K562 (cell line): ENCODE measurements around the gene TBXAS1. TPM values are rescaled to one million over a fixed set of nuclear protein-coding genes. Genes with fewer than 3 reads are reported as not detected.

ENCODE experiments used
- ATAC-seq: fragments of 200-7000 bp; cut with Tn5 transposase; 3 replicates; pipeline ENCODE4 v1.9.1; 2020; ENCODE audit warnings: moderate library complexity
- BruUV-seq: library from RNA; stranded (reverse); fragments of 400-500 nt; replicated peaks from 2 replicates; lab custom pipeline; 2021; lab: Mats Ljungman, UMichigan
- CTCF ChIA-PET: fragments of 300-600 bp; formaldehyde crosslinking; extraction: SDS; loops from one replicate; lab custom pipeline; 2021; ENCODE audit warnings: low intra/inter-chr PET ratio; lab: Yijun Ruan, JAX
- POLR2A ChIA-PET: fragments of 300-600, 350-650 bp; sonication (Branson Sonifier 250); formaldehyde crosslinking; extraction: SDS; loops from one replicate; lab custom pipeline; 2021; ENCODE audit warnings: antibody characterized with exemption, inconsistent platforms; lab: Yijun Ruan, JAX
- DNase-seq, 4 experiments: peaks; one replicate each; pipeline versions ENCODE4 v3.0.0 to v3.0.0-alpha.2; 2011 to 2018; ENCODE audit warnings: low spot score in 3 of 4, mixed read lengths in 3 of 4; ENCODE audit errors: extremely low read depth in 1 of 4
- FAIRE-seq: peaks from 2 replicates; lab custom pipeline; 2011; peaks lifted over from hg19 to GRCh38; lab: Jason Lieb, UNC
- H2AFZ ChIP-seq: 2 replicates; pipeline ENCODE4 v1.6.0; 2011; ENCODE audit warnings: low read depth, low read length, control low read depth, inconsistent platforms
- H3K27ac ChIP-seq: fragments of 200-600 bp; 3 replicates; pipeline ENCODE4 v1.8.0; 2011; ENCODE audit warnings: low read depth, mild to moderate bottlenecking, control low read depth, inconsistent platforms, low read length, moderate library complexity, mixed read lengths; ENCODE audit errors: extremely low read depth
- H3K27me3 ChIP-seq, 2 experiments: fragments of 300-600 bp in 1 of 2; 2 replicates in 1 of 2; 3 replicates in 1 of 2; pipeline versions ENCODE4 v1.6.0 to v1.8.0; 2011; ENCODE audit warnings: inconsistent platforms in 2 of 2, low read length in 2 of 2, mild to moderate bottlenecking in 1 of 2, mixed read lengths in 1 of 2, moderate library complexity in 1 of 2; ENCODE audit not compliant: control insufficient read depth in 2 of 2, insufficient read depth in 2 of 2
- H3K36me3 ChIP-seq: fragments of 300-600 bp; 3 replicates; pipeline ENCODE4 v1.8.0; 2011; ENCODE audit warnings: mild to moderate bottlenecking, low read length, inconsistent platforms; ENCODE audit not compliant: control insufficient read depth, insufficient read depth
- H3K4me1 ChIP-seq, 2 experiments: fragments of 200-600 bp in 1 of 2; replicated peaks in 1 of 2; 2 replicates in 1 of 2; 3 replicates in 1 of 2; pipeline versions ENCODE4 v1.5.1 to v1.8.0; 2011; ENCODE audit warnings: inconsistent platforms in 2 of 2, low read length in 2 of 2, mild to moderate bottlenecking in 1 of 2, mixed read lengths in 1 of 2, moderate library complexity in 1 of 2; ENCODE audit not compliant: control insufficient read depth in 2 of 2, insufficient read depth in 2 of 2
- H3K4me2 ChIP-seq: 2 replicates; pipeline ENCODE4 v1.6.1; 2011; ENCODE audit warnings: low read length, control low read depth, inconsistent platforms, mixed read lengths; ENCODE audit not compliant: insufficient read depth
- H3K4me3 ChIP-seq: fragments of 200-600 bp; sonication (generic), shearing (Covaris generic); 2 replicates; pipeline ENCODE4 v1.5.1; 2016; ENCODE audit warnings: control low read depth, inconsistent platforms
- H3K79me2 ChIP-seq: fragments of 200-600 bp; 3 replicates; pipeline ENCODE4 v1.8.0; 2011; ENCODE audit warnings: low read length, inconsistent platforms; ENCODE audit not compliant: control insufficient read depth, insufficient read depth
- H3K9ac ChIP-seq, 2 experiments: 2 replicates each; pipeline versions ENCODE4 v1.6.0 to v1.6.1; 2011; ENCODE audit warnings: low read depth in 2 of 2, low read length in 2 of 2, control low read depth in 1 of 2, inconsistent platforms in 1 of 2, mild to moderate bottlenecking in 1 of 2, mixed read lengths in 1 of 2; ENCODE audit not compliant: insufficient read depth in 1 of 2
- H3K9me1 ChIP-seq: one replicate; pipeline ENCODE4 v1.6.0; 2011; ENCODE audit warnings: inconsistent platforms, mild to moderate bottlenecking, low read length, moderate library complexity; ENCODE audit not compliant: control insufficient read depth, insufficient read depth
- H3K9me3 ChIP-seq: replicated peaks from 2 replicates; pipeline ENCODE4 v1.5.1; 2011; ENCODE audit warnings: low read depth, low read length, inconsistent platforms; ENCODE audit not compliant: control insufficient read depth, insufficient read depth
- H4K20me1 ChIP-seq: replicated peaks from 2 replicates; pipeline ENCODE4 v1.6.1; 2011; ENCODE audit warnings: low read length, inconsistent platforms, mixed read lengths; ENCODE audit not compliant: control insufficient read depth, insufficient read depth
- KLF10 ChIP-seq: fragments of 250-450 bp; sonication (Bioruptor Pico); IDR thresholded peaks from 2 replicates; pipeline ENCODE4 v1.6.1; 2021; ENCODE audit warnings: matching md5 sums
- POU5F1 ChIP-seq: fragments of 150-350 bp; IDR thresholded peaks from 2 replicates; pipeline ENCODE4 v1.6.1; 2014; ENCODE audit warnings: borderline replicate concordance, low read length, low read depth, mild to moderate bottlenecking; ENCODE audit not compliant: partially characterized antibody
- SMARCA5 ChIP-seq: fragments of 450-650 bp; IDR thresholded peaks from 2 replicates; pipeline ENCODE4 v1.6.1; 2016
- TCFL5 ChIP-seq: fragments of 250-450 bp; sonication (Bioruptor Pico); conservative IDR thresholded peaks from 2 replicates; pipeline ENCODE4 v1.6.1; 2021; ENCODE audit warnings: mild to moderate bottlenecking, moderate library complexity, matching md5 sums
- ZBTB7A ChIP-seq: IDR thresholded peaks from 2 replicates; pipeline ENCODE4 v1.6.1; 2011; ENCODE audit warnings: low read depth, mild to moderate bottlenecking, low read length, moderate library complexity, borderline replicate concordance; ENCODE audit not compliant: control insufficient read depth
- ZFX ChIP-seq: sonication (generic); formaldehyde crosslinking; IDR thresholded peaks from 2 replicates; pipeline ENCODE4 v1.8.0; 2022; ENCODE audit warnings: mild to moderate bottlenecking, missing genetic modification reagents, moderate library complexity
- ZNF764 ChIP-seq: fragments of 250-450 bp; sonication (Bioruptor Pico); IDR thresholded peaks from 2 replicates; pipeline ENCODE4 v1.4.0; 2020; ENCODE audit warnings: low read depth, mild to moderate bottlenecking, moderate library complexity
- WGBS: fragments of 100-300 bp; shearing (Covaris generic); methylation state at CpG from one replicate; pipeline ENCODE4 v1.1.6; 2016; ENCODE audit warnings: low coverage, mixed read lengths; ENCODE audit not compliant: insufficient coverage; ENCODE audit errors: missing lambda C conversion rate; 5-methylcytosine and 5-hydroxymethylcytosine counted together
- in situ Hi-C: fragments of 300-500 bp; cut with MboI; formaldehyde crosslinking; loops from 4 replicates; pipeline ENCODE4 v1.15.0; 2018; ENCODE audit warnings: inconsistent platforms, mixed read lengths
- intact Hi-C: fragments of 100-400 bp; cut with micrococcal nuclease; formaldehyde crosslinking; loops from 2 replicates; pipeline ENCODE4 v1.14.2; 2022
- polyA plus RNA-seq, 8 experiments: library from polyadenylated mRNA; depleted of rRNA in 4 of 8; stranded (reverse) in 5 of 8; unstranded in 3 of 8; fragments of >200 nt; fragmentation: Nextera tagmentation in 2 of 8; fragmentation: Illumina TruSeq in 1 of 8; extraction: Ambion mirVana in 2 of 8; extraction: Trizol in 1 of 8; gene quantifications; 2 replicates each; pipeline versions ENCODE4 v1.2.1 to v1.2.3, GENCODE V29; 2011 to 2014; ENCODE audit warnings: inconsistent platforms in 1 of 8, missing spikeins in 1 of 8
- total RNA-seq, 7 experiments: library from RNA; depleted of rRNA in 6 of 7; stranded (reverse); fragments of >200 nt in 6 of 7; fragmentation: Illumina TruSeq in 2 of 7; extraction: Trizol in 2 of 7; gene quantifications; 2 replicates each; pipeline versions ENCODE4 v1.2.1 to v1.2.3, GENCODE V29; 2011 to 2021; ENCODE audit warnings: low replicate concordance in 1 of 7
- TF ChIP-seq, protein P1 (sequence below): fragments of 450-650 bp; IDR thresholded peaks from 2 replicates; pipeline ENCODE4 v1.6.1; 2016; ENCODE audit warnings: mild to moderate bottlenecking, moderate library complexity
- TF ChIP-seq, protein P2 (sequence below): fragments of 450-650 bp; IDR thresholded peaks from 2 replicates; pipeline ENCODE4 v1.6.1; 2018; ENCODE audit warnings: mild to moderate bottlenecking, low read depth; ENCODE audit not compliant: partially characterized antibody

Gene TBXAS1
- total and polyA plus RNA-seq, 9 of the 15 experiments (the other 6 are each of a cell fraction or from before 2014, with no cell fraction given): 1.1 to 8.3 (median 1.9) TPM

DNA sequence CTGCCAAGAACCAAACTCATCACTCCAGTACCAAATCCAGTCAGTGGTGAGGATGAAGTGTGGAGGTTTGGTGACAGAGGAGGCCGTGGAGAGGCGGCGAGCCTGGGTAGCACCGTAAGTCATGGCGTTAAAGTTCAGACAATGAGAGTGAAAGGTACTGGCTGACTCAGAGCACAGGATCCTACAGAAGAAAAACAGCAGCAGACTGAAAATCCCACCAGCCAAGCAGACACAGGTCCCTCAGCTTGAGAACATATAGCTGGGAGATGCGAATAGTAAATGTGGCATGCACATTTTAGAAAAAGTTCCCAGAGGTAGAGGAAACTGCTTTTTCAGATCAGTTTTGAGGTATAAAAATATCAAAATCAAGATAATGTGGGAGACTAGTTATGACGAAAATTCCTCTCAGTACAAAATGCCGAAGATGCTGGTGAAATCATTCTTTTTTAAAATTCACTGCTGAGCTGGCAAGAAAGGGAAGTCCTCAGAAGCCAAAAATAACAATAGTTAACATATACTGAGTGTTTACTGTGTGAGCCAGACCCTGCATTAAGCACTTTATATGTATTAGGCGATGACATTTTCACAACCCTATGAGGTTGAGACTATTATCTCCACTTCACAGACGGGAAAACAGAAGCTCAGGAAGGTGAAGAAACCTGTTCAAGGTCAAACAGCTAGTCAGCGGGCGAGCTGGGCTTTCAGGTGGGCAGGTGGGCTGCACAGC, 212.8 kb downstream of the TBXAS1 start:
- Histone ChIP-seq H3K4me2 (no peak overlapping the region), H3K9ac (peak overlapping the region in 1 of 2 experiments; percentile 47; a peak in 1 of 4 replicates), H3K79me2 (no peaks in the 10 kb centered on the region), H3K4me1 (no peaks in the 10 kb centered on the region), H3K27ac (no peak overlapping the region), H3K4me3 (no peak overlapping the region), H3K9me1 (no peaks in the 10 kb centered on the region), H3K27me3 (no peaks in the 10 kb centered on the region), H3K9me3 (no peaks in the 10 kb centered on the region), H2AFZ (no peak overlapping the region), H4K20me1 (no peaks in the 10 kb centered on the region), H3K36me3 (peaks cover 43% of the 10 kb centered on the region)
- WGBS: 85% methylated on average over 12 of the region's 12 CpGs
- in situ Hi-C loops (no loop called here), intact Hi-C loops (no loop called here)
- ChIA-PET CTCF (no interaction called here), POLR2A (interaction anchor here (0.8 to 1.4 kb wide), 5 partner anchors 13 to 24 kb away, joined by 3 to 5 read pairs (median 3); no protein-coding TSS in a partner anchor)
- DNase-seq: no peak
- no TSS peak for BruUV-seq
- no peak for FAIRE-seq
- ATAC-seq: no peak
- TF ChIP-seq ZBTB7A (no peak), ZFX (no peak), TCFL5 (CRISPR knock-in tag) (no peak), ZNF764 (CRISPR knock-in tag) (no peak), KLF10 (no peak), POU5F1 (no peak), SMARCA5 (no peak)
- TF ChIP-seq, protein P1, sequence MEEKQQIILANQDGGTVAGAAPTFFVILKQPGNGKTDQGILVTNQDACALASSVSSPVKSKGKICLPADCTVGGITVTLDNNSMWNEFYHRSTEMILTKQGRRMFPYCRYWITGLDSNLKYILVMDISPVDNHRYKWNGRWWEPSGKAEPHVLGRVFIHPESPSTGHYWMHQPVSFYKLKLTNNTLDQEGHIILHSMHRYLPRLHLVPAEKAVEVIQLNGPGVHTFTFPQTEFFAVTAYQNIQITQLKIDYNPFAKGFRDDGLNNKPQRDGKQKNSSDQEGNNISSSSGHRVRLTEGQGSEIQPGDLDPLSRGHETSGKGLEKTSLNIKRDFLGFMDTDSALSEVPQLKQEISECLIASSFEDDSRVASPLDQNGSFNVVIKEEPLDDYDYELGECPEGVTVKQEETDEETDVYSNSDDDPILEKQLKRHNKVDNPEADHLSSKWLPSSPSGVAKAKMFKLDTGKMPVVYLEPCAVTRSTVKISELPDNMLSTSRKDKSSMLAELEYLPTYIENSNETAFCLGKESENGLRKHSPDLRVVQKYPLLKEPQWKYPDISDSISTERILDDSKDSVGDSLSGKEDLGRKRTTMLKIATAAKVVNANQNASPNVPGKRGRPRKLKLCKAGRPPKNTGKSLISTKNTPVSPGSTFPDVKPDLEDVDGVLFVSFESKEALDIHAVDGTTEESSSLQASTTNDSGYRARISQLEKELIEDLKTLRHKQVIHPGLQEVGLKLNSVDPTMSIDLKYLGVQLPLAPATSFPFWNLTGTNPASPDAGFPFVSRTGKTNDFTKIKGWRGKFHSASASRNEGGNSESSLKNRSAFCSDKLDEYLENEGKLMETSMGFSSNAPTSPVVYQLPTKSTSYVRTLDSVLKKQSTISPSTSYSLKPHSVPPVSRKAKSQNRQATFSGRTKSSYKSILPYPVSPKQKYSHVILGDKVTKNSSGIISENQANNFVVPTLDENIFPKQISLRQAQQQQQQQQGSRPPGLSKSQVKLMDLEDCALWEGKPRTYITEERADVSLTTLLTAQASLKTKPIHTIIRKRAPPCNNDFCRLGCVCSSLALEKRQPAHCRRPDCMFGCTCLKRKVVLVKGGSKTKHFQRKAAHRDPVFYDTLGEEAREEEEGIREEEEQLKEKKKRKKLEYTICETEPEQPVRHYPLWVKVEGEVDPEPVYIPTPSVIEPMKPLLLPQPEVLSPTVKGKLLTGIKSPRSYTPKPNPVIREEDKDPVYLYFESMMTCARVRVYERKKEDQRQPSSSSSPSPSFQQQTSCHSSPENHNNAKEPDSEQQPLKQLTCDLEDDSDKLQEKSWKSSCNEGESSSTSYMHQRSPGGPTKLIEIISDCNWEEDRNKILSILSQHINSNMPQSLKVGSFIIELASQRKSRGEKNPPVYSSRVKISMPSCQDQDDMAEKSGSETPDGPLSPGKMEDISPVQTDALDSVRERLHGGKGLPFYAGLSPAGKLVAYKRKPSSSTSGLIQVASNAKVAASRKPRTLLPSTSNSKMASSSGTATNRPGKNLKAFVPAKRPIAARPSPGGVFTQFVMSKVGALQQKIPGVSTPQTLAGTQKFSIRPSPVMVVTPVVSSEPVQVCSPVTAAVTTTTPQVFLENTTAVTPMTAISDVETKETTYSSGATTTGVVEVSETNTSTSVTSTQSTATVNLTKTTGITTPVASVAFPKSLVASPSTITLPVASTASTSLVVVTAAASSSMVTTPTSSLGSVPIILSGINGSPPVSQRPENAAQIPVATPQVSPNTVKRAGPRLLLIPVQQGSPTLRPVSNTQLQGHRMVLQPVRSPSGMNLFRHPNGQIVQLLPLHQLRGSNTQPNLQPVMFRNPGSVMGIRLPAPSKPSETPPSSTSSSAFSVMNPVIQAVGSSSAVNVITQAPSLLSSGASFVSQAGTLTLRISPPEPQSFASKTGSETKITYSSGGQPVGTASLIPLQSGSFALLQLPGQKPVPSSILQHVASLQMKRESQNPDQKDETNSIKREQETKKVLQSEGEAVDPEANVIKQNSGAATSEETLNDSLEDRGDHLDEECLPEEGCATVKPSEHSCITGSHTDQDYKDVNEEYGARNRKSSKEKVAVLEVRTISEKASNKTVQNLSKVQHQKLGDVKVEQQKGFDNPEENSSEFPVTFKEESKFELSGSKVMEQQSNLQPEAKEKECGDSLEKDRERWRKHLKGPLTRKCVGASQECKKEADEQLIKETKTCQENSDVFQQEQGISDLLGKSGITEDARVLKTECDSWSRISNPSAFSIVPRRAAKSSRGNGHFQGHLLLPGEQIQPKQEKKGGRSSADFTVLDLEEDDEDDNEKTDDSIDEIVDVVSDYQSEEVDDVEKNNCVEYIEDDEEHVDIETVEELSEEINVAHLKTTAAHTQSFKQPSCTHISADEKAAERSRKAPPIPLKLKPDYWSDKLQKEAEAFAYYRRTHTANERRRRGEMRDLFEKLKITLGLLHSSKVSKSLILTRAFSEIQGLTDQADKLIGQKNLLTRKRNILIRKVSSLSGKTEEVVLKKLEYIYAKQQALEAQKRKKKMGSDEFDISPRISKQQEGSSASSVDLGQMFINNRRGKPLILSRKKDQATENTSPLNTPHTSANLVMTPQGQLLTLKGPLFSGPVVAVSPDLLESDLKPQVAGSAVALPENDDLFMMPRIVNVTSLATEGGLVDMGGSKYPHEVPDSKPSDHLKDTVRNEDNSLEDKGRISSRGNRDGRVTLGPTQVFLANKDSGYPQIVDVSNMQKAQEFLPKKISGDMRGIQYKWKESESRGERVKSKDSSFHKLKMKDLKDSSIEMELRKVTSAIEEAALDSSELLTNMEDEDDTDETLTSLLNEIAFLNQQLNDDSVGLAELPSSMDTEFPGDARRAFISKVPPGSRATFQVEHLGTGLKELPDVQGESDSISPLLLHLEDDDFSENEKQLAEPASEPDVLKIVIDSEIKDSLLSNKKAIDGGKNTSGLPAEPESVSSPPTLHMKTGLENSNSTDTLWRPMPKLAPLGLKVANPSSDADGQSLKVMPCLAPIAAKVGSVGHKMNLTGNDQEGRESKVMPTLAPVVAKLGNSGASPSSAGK: no peak
- TF ChIP-seq, protein P2, sequence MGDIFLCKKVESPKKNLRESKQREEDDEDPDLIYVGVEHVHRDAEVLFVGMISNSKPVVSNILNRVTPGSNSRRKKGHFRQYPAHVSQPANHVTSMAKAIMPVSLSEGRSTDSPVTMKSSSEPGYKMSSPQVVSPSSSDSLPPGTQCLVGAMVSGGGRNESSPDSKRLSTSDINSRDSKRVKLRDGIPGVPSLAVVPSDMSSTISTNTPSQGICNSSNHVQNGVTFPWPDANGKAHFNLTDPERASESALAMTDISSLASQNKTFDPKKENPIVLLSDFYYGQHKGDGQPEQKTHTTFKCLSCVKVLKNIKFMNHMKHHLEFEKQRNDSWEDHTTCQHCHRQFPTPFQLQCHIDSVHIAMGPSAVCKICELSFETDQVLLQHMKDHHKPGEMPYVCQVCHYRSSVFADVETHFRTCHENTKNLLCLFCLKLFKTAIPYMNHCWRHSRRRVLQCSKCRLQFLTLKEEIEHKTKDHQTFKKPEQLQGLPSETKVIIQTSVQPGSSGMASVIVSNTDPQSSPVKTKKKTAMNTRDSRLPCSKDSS: no peak
